GM18502 (cell line): ENCODE data around the gene THSD4.

Experiments
- ATAC-seq: cut with Tn5 transposase; IDR thresholded peaks from one replicate; pipeline ENCODE4 v1.9.1; 2021; ENCODE audit warnings: mild to moderate bottlenecking; ENCODE audit not compliant: unreplicated experiment, poor library complexity

Gene THSD4

DNA sequence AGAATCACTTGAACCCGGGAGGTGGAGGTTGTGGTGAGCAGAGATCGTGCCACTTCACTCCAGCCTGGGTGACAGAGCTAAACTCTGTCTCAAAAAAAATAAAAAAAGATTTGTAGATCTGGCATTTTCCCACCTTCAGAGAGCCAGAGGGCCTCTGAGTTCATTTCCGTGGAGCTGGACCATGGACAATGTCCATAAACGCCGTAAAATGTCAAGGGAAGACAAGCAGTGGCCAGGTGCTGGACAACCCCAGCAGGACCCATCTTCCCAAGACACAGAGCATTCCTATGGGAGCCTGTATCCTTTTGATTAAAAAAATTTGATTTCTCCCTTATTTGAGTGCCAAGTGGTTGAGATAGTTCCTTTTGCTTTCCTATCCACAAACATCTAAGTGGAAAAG lies 627.7 kb downstream of the THSD4 start:
- ATAC-seq: no peak

DNA sequence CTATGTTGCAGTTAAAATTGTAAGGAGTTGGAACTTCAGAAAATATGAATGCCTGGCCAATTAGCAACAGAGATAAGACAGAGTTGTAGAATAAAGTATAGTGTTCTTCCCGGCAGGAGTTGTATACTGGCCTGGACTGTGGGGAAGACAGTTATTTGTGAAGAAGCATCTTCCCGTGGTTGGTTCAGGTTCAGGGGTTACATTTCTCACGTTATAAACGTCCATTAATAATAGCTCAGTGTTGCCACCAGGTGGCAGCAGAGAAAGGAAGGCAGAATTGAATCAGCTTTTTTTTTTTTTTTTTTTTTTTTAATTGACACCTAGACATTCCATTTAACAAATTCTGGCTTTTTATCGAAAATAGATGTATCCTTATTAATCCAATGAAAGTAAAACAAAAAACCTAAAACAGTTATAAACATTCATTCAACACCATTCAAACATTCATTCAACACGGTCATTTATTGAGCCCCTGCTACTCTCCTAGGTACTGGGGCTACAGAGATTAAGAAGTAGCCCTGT lies 628.7 kb downstream of the THSD4 start:
- ATAC-seq: no peak

DNA sequence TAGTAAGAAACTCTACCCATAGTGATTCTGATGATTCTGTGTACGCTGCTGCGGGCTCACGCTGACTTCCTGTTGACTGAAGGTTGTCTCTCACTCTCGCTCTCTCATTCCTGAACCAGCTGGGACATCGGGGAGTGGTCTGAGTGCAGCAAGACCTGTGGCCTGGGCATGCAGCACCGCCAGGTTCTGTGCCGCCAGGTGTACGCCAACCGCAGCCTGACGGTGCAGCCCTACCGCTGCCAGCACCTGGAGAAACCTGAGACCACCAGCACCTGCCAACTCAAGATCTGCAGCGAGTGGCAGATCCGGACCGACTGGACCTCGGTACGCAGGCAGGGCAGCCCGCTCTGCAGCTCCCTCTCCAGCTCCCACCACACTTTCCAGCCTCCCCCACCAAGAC lies 631.4 kb downstream of the THSD4 start:
- no peak for ATAC-seq

DNA sequence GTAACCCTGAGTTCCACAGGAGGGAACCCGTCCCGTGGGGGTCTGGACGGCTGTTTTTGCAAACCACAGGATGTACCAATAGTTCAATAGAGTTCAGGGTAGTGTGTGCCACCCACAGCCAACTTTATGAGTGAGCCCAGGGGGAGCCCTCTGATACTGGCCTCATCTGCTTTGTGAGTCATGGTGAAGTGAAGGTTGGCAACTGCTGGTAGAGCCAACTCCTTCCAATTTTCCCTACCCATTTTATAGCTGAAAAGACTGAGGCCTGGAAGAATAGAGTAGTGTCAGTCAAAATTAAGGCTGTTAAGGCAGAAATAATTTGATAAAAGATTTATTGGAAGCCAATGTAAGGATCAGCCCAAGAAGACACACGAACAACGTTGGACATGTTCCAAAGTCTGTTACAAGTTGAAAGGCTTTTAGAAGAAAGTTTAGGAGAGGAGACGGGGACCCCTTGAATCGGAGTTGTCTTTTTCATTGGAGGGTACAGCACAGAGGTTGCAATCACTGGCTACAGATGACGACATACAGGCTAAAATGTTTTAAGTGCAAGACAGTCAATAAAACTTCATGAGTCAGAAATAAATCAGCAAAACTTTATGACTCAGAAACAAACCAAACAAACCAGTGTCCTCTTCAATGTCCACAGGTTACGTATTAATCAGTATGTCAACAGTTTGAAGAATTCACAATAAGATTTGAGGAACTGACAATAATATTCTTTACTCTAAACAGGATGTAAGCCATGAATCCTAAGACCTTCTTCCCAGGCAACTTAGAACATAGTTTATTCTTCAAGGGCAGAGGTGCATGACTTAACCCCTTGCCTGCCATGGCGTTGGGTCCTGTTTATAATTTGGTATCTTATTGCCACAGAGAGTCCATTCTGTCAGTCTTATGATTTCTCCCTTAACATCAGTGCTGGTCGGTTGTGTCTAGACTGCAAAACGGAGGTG lies 632.1 kb downstream of the THSD4 start:
- ATAC-seq: no peak

DNA sequence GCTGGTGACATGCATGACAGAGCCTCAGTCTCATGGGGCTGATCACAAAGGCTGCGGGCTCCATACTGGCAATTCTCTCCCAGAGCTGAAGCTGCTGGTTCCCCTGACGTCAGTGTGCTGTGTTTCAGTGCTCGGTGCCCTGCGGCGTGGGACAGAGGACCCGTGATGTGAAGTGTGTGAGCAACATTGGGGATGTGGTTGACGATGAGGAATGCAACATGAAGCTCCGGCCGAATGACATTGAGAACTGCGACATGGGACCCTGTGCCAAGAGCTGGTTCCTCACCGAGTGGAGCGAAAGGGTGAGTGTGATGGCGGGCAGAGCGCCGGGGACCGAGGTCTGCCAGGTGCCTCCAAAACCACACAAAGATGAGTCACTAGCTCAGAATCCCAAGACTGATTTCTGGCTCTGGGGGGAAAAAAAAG lies 633.0 kb downstream of the THSD4 start:
- no peak for ATAC-seq

DNA sequence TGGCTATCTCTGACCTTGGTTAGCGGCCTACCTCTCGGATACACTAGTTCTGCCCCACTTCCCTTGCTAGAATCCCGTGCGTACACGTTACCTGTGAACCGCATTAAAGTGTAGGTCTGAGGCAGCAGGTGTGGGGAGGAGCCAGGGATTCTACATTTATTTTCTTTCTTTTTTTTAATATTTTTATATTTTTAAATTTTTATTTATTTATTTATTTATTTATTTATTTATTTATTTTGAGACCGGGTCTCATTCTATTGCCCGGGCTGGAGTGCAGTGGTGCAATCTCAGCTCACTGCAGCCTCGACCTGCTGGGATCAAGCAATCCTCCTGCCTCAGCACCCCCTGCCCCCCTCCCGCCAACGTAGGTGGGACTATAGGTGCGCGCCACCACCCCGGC lies 634.2 kb downstream of the THSD4 start:
- ATAC-seq: no peak

DNA sequence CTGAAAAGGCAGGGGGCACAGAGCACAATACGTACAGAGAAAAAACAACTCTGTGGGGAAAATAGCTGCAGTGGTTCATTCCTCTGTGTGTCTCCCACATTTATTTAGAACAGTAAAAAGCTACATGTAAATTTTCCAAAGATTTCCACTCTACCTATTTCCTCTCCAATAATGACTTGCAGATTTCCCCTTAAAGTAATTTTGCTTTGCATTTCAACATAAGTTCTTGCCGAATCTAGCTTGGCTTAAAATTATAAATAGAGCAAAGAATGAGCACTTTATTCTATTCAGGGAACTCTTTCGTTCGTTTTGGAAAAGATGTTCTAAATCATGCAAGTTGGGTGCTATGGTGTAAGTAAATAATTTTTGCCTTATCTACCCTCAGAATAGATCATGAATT lies 636.9 kb downstream of the THSD4 start:
- no peak for ATAC-seq

DNA sequence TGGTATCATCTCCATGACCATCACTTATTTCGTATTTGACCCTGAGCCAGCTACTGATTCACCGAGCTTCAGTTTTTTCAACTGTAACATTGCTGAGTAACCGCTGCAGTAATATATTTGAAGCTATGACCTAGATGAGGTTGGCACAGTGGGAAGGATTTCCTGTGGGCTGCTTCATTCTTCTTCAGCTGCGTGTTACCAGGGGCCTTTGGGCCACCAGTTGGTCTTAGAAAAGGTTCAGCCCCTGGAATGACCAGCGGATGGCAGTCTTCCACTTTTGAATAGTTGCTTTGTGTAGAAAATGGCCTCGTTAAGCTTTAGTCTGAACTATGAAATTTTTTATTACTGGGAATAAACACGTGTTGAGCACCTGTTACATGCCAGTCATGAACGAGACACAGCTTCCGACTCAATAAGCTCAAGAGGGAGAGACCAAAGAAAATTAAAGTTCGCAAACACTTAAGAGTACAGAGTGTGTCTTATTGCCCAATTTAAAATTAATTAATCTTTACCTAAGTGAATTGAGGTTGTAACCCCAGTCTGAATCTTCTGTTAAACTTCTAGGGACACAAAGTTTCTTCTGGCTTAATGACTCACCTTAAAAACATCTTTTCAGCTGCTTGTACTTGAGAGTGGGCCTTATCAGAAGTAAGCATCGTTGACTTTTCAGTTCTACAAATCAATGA lies 637.5 kb downstream of the THSD4 start:
- no peak for ATAC-seq

DNA sequence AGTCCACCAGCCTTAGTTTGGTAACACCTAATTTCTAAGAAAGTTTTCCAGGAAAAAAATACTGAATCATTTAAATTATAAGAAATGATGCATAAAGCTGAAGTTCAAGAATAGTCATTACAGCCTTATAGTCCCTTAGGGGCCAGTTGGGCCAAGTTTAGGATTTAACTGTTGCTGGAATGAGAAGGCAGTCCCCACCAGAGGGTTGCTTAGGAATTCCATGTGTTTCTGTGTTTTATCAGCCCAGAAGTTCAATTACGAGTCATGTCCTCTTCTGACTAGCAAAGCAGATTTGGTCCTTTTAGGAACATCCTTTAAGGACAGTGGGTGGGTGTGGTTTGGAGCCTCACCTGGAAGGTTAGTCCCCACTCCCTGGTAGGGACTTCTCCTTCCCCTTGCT lies 638.1 kb downstream of the THSD4 start:
- ATAC-seq: no peak

DNA sequence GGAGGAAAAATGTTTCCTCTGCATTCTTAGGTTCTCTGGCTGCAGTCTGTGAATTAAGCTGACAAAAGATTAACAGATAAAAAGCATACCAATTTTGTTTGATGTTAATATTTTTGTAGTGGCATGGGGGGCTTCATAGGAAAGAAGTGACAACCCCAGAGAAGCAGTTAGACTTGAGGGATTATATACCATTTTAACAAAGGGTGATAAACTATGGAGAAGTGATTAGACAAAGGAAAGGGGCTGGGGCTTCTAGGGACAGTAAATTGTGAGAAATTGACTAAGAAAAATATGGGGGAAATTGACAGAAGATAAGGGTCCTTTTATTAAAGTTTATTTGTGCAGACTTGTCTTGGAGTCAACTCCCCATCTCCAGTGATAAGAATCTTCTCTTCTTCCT lies 639.4 kb downstream of the THSD4 start:
- ATAC-seq: no peak

DNA sequence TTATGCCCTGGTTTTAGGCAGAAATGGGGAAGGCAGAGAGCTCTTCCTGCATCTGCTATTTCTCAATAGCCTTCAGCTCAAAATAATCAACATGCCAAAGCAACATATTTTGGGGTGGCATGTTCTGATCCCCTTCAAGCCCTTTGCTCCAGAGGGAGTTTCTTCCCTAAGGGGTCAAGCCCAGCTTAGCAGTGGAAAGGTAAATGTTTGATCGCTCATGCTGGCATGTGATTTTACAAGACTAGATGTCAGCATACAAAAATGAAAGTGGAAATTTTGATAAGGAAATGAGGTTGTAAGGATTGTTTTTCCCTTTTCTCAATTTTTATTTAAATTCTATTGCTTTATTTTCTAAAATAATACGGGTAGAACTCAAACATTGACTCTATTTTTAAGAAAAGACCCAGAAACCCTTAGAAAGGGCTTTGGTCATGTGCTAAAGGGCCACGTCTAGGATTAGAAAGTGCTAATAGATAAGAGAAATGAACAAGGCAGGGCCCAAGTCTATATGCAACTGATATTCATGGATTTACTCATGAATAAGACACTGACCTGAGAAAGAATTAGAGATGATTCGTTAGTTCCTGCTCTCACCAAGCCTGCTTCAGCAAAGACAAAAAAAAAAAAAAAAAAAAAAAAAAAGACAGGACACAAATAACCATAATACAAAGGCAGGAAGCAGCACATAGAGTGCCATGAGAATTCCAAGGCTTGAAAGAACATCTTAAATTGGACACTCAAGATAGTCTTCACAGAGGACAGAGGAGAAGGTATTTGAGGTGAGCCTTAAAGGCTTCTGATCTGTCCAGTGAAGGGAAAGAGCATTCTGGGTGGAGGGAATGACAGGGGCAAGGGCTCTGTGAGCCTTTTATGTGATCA lies 640.1 kb downstream of the THSD4 start:
- no peak for ATAC-seq

DNA sequence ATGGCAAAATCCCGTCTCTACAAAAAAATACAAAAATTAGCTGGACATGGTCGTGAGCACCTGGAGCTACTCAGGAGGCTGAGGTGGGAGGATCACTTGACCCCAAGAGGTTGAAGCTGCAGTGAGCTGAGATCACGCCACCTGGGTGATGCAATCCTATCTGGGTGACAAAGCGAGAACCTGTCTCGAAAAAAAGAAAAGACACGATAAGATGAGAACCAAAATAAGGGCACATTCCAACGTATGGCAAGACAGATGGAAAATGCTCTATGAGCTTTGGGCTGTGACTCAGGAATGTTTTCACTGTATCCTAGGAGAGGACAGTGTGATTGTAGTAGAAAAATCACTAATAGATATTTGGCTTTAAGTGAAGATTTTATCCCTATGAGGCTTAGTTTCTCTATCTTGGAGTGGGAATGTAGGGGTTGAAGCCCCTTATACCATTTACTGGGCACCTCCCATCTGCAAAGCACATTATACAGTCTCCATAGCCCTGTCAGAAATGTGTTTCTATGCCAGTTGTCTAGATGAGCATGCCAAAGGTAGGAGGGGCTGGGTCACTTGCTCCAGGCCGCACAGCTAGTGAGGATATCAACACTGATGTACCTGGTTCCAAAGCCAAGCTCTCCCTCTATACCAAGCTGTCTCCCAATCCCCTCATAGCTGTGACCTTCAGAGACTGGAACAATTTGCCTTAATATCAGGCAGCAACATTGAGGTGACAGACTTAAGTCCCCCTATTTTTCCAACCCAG lies 641.5 kb downstream of the THSD4 start:
- no peak for ATAC-seq

DNA sequence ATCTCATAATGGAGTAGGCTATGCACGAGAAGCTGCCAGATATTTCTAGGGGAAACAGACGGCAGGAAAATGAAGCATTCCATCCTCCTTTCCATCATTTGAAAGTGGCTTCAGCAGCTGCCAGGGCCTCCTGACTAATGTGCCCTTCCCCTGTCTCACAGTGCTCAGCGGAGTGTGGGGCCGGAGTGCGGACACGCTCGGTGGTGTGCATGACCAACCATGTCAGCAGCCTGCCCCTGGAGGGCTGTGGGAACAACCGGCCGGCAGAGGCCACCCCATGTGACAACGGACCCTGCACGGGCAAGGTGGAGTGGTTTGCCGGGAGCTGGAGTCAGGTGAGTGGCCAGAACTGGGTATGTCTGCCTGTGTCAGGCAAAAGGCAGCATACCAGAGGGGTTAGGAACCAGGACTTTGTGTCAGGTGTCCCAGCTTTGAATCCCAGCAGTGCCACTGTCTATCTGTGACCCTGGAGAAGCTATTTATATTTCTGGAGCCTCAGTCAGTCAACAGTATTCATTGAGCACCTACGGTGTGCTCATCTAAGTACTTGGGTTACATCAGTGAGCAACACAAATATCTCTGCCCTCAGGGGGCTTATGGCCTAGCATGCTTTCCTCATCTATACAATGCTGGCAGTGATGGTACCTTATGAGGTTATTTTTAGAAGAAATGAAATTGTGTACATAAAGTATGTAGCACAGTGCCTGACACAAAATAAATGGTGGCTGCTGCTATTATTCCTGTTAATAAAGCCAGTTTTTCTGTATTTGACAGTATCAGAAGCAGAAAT lies 642.7 kb downstream of the THSD4 start:
- ATAC-seq: no peak

DNA sequence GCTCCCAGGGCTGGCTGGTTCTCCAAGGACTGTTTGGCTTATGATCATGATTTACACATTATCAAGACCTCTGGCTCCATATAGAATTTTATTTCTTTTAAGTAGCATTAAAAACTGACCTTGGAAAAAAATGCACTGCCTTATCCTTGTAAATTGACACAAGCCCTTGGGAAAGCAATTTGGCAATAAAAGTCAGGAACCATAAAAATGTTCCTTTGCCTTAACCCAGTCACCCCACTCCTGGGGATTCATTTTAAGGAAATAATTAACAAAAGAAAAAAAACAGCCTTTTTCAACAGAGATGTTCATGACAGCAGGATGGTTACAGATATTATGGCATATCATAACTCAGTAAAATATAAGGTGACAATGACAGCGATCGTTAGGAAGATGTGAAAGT lies 643.4 kb downstream of the THSD4 start:
- ATAC-seq: no peak

DNA sequence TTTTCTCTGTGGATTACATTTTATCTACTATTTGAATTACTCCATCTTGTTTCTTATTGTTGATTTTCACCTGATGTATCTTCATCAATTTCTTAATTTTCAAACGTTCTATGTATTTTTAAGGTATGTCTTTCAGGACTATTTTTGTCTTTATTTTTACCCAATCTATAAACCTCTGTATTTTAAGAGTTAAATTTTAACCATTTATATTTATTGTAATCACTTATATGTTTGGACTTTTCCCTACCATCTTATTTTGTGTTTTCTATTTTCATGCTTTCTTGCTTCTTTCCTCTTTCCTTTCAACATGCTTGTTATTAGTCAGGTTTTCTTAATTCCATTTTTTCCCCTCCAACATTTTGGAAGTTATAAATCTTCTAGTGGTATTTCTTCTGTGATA lies 645.6 kb downstream of the THSD4 start:
- no peak for ATAC-seq

DNA sequence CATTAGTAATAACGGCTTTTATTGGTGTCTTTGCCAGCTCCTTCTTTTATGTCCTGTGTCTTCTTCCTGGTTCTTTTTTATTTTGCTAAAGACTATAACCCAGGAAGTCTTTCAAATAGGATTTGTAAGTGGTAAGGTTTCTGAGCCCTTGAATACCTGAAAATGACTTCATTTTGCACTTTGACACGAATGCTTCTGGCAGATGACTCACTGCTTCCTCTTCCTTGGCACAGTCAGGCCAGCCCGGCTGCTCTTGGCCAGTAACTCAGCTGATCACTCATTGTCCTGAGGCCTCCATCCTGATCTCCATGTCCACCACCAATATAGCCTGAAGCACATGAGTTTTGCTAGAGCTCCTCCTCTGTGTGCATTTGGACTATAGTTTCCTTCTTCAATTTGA lies 646.4 kb downstream of the THSD4 start:
- ATAC-seq: no peak

DNA sequence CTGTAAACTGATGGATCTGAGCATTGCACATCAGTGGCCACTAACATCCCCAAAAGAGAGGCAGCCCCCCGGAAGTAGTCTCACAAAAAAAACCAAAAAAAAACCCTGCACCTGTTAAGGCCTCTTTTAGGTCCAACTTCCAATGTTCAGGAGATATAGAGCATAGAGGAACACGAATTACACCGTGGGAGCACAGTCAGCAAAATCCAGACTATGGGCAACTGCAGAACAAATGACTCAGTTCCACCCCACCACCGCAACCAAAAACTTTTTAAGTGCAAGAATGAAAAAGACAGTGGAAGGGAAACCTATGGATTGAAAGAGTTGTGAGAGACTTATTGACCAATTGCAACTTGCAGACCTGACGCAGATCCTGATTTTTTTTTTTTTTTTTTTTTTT lies 652.9 kb downstream of the THSD4 start:
- no peak for ATAC-seq

DNA sequence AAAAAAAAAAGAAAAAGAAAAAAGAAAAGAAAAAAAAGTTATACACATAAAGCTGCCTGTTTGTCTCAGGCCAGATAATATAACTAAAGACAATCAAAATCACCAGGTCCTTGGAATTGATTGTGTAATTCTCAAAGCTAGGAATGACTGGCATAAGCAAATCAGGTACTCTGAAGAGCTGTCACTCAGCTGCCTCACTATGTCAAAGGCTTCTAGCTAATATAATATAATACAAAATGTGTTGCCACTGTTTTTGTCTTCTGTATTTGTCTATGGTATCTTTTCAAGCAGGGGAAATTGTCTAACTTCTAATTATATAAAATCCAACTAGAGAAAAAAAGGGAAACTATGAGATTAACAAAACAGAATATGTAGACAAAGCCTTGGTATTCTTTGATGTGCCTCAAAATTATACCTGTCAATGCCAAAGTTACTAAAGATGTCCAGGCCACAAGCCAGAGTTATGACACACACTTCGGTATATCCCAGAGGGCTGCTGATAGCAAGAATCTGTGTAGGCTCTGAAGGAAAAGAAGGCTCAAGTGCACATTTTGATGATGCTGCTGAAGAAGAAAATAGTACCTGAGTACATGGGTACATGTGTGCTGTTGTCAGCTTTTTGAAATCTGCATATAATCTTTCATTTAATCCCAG lies 658.1 kb downstream of the THSD4 start:
- ATAC-seq: no peak

DNA sequence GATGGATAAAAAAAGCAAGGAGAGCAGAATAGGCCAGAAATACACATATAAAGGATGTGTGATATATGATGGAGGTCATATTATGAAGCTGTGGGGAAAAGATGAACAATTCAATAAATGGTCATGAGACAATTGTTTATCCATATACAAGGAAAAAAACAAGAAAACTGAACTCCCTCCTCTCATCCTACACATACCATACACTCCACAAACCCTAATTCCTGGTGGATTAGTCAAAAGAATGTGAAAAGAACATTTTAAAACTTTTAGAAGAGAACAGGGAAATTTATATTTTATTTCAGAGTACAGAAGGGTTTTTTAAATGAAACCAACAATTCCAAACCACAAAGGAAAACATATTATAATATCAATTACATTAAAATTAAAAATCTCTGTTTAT lies 660.6 kb downstream of the THSD4 start:
- ATAC-seq: no peak
